GM21786 (cell line): ENCODE data around the gene GRAMD4.

Source experiments
- ATAC-seq: cut with Tn5 transposase; IDR thresholded peaks from one replicate; pipeline ENCODE4 v1.9.1; 2021; ENCODE audit not compliant: unreplicated experiment

GRAMD4 gene

DNA sequence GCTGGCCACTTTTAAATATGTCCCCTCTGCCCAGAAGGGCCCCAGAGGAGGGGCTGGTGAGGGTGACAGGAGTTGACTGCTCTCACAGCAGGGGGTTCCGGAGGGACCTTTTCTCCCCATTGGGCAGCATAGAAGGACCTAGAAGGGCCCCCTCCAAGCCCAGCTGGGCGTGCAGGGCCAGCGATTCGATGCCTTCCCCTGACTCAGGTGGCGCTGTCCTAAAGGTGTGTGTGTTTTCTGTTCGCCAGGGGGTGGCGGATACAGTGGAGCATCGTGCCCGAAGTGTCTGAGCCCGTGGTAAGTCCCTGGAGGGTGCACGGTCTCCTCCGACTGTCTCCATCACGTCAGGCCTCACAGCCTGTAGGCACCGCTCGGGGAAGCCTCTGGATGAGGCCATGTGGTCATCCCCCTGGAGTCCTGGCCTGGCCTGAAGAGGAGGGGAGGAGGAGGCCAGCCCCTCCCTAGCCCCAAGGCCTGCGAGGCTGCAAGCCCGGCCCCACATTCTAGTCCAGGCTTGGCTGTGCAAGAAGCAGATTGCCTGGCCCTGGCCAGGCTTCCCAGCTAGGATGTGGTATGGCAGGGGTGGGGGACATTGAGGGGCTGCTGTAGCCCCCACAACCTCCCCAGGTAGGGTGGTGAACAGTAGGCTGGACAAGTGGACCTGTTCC lies 46.5 kb downstream of the GRAMD4 start:
- ATAC-seq, result no peak

GRCh38 chr22:46667245-46667623 lies 47.0 kb downstream of the GRAMD4 start:
- ATAC-seq, result no peak

DNA sequence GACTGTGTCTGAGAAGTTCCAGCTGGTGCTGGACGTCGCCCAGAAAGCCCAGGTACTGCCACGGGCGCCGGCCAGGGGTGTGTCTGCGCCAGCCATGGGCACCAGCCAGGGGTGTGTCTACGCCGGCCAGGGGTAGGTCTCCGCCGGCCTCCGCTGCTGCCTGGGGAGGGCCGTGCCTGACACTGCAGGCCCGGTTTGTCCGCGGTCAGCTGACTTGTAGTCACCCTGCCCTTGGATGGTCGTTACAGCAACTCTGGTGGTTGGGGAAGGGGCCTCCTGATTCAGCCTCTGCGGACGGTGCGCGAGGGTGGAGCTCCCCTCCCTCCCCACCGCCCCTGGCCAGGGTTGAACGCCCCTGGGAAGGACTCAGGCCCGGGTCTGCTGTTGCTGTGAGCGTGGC lies 47.9 kb downstream of the GRAMD4 start:
- no peak for ATAC-seq

- no peak for ATAC-seq
Measured at GRCh38 chr22:46669201-46669600, 49.0 kb downstream of the GRAMD4 start.

DNA sequence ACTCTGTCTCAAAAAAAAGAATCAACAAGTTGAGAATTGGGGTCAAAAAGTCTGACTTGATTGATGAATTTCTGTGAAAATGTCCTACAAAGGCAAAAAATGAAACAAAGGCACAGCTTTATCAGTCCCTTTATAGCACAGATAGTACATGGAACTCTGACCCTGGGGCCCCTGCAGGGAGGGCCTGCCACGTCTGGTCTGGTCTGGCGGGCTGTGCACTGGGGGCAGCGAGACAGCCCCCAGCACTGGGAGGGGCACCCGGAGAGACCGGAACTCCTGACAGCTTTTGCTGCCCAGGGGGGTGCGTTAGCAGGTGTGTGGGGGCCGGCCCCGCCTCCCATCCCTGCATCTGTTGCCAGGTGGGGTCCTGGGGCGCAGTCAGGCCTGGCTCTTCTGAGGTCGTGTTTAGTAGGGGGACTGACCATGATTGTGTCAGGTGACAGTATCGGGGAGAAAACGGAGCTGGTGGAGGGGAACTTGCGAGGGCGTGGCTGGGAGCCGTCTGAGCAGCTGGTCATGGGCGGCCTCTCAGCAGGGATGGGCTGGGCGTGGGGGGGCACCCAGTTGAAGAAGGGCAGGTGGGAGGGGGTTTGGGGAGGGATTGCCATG lies 51.7 kb downstream of the GRAMD4 start:
- no peak for ATAC-seq

- no peak for ATAC-seq
Measured at GRCh38 chr22:46672731-46673130, 52.5 kb downstream of the GRAMD4 start.

DNA sequence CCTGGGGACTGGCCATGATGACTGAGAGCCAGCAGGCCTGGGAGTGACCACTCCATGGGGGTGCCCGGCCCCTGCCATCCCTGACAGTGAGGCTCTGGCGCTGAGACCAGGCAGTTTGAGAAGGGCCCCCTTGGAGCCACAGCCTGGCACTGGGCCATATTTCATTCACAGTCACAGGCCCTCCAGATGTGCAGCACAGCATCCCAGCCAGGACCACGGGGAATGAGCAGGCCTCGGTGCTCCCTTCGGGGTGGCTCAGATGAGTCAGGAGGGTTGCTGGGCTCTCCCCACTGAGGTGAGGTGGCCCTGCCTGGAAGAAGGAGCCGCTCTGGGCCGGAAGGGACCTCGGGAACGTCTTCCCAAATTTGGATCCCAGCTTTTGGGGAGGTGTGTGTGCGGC lies 53.0 kb downstream of the GRAMD4 start:
- ATAC-seq, result no peak

GRCh38 chr22:46673662-46674236 lies 53.6 kb downstream of the GRAMD4 start:
- ATAC-seq, result no peak

DNA sequence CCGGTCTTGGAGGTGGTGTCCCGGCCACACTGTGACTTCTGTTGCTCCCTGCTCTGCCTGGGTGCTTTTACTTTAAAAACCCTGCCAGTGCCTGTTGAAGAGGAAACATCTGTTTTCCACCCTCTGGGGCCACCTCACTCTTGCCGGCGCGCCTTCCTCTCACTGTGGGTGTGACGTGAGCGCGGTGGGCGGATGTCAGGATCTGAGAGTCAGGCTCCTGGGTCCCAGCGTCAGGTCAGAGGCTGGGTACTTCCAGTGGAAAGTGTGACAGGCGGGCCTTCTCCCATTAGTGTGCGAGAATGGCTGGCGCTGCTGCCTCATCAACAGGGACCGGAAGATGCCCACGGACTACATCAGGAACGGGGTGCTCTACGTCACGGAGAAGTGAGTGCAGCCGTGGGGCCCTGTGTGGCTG lies 54.2 kb downstream of the GRAMD4 start:
- no peak for ATAC-seq

GRCh38 chr22:46674906-46675305 lies 54.7 kb downstream of the GRAMD4 start:
- ATAC-seq, result no peak

- no peak for ATAC-seq
Measured at GRCh38 chr22:46675479-46675878, 55.3 kb downstream of the GRAMD4 start.

GRCh38 chr22:46675938-46676337 lies 55.8 kb downstream of the GRAMD4 start:
- no peak for ATAC-seq

- ATAC-seq, result no peak
Measured at GRCh38 chr22:46676479-46676878, 56.3 kb downstream of the GRAMD4 start.

DNA sequence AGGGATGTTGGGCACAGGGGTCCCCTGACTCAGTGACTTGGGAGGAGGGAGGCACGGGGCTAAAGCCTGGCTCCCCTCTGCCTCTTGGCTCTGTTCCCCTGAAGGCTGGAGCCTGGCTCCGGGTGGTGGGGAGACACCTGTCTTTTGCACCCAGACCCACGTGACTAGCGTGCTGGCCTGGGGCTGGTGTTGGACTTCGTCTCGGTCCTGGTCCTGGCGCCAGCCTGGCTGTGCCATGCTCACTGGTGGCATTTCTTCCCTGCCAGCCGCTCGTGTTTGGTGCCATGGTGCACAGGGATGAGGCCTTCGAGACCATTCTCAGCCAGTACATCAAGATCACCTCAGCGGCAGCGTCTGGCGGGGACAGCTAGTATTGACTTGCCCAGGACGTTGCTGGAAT lies 56.7 kb downstream of the GRAMD4 start:
- no peak for ATAC-seq

DNA sequence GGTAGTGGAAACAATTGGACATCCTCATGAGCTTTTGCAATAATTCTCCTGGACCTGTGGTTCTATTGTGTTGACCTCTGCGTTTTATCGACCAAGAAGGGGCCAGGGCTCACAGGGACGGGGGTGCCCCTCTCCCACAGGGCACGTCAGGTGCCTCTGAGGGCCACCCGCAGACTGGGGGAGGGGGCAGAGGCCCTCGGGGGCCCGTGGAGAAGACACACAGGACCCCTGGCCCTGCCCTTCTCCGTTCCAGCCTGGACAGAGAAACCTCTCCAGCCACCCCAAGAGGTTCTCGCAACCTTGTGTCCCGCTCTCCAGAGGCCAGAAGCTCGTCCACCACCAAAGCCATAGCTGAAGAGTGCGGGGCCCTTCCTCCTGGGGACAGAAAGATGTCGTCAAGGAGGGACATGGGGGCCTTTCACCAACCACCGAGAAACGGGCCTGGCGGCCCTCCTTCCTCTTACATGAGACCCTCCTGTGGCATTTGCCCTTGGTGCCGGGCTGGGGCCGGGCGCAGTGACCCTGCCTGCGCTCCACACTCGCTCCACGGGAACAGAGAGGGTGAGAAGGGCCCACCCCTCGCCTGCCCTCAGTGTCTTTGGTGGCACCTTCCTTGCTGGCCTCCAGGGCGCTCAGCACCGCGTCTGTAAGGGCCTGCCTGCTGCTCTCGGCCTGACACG lies 57.3 kb downstream of the GRAMD4 start:
- no peak for ATAC-seq

DNA sequence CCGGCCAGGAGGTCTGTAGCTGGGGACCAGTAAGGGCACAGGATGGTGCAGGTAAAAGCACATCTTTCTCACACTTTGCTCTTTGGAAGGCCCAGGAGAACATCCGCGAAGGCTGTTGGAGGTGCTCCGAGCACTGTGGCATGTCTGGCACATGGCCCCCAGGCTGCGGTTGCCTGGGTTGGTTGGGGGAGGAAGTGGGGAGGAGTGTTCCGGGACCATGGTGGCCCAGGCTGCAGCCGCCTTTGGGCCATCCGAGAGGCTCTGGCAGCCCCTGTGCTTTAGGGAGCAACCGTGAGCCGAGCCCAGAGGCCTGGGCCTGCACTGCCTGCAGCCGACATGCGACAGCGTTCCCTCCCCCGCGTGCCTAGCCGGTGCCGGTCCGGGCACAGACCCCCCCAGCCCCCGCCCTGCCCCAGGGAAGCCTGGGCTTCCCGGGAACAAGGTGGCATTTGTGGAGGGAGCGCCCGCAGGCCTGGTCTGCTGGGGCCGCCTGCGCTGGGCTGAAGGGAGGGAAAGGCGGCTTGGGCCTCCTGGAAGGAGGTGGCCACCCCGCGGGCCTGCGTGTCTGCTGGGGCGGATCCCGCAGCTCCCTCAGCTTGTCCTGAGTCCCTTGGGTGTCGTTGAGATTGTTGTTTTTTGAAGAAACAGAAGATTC lies 57.9 kb downstream of the GRAMD4 start:
- ATAC-seq, result no peak

DNA sequence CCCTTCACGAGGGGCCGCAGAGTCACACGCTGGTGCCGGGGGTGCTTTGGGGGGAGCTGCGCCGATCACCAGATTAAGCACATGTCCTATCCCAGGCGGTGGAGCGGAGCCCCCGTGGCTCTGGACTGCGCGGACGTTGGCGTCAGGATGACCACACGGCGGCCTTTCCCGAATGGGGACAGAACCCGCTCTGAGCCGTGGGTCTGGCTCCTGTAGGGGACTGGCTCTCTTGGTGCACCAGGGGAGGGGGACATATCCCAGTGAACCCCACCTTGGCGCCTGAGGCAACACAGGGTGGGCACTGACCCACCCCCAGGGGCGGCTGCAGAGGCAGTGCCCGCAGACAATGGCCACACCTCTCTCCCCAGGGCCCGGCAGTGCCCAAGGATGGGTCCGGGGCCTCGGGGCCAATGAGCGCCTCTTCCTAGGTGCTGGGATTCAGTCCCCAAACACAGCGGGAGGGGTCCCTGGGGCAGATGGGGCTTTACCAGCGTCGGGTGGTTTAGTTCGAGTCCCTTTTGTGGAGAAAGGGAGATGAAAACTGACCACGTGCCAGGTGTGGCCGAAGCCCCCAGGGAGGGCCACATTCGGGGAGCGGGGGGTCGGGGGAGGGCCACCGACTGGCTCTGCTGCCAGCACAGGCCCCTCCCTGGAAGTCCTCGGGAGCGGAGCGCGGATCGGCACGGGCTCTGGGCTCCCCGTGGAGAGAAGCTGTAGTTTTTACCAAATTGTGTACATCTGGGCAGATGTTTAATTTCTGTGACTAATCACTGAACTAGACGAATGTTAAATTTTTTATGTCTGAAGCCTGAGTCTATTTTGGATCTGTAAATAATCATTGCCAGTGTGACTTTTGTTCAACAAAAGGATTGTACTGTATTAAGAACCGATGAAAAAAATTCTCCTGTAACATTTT lies 58.9 kb downstream of the GRAMD4 start:
- ATAC-seq, result no peak

DNA sequence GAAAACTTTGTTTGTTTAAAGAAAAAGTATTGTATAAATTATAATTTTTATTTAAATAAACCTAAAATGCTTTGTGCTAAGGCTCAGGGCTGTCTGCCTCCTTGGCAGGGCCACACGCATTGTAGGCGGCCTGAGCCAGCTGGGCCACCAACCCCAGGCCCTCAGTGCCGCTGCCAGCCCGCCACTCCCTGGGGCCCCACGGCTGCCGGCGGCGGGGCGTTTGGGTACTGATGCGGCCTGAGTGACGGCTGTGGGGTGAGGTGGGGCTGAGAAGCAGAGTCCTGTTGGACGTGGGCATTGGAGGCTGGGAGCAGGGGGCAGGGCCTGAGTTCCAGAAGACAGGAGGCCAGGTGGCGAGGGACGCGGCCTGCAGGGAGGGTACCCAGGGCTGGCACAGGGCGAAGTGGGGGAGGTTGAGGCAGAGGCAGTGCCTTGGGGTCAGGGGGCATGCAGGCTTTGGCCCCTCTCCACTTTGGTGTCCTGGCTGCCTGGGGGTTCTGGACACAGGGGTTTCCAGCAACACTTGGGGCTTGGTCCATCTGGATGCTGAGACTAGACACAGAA lies 59.6 kb downstream of the GRAMD4 start:
- ATAC-seq, result no peak

DNA sequence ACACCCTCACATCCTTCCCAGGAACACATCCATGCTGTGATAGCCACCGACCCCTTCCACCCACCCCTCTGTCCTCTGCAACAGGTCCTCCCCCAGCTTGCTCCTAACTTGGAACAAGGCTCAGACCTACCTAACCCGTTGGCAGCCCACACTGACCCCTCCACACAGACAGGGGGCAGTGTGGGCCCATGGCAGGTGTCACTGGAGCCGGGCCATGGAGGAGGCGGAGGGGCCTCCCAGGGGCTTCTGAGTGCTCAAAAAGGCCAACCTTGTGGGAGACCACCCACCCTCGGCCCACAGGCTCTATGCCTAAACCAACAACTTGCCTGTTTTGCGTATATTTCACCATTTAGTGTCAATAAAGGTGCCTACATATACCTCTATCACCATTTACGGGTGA lies 60.8 kb downstream of the GRAMD4 start:
- ATAC-seq, result no peak

- no peak for ATAC-seq
Measured at GRCh38 chr22:46682011-46682731, 62.0 kb downstream of the GRAMD4 start.
